HEK293 (cell line): ENCODE data around the gene VEZF1.

Source experiments
- BCL6B ChIP-seq: fragments of 450-650 bp; formaldehyde crosslinking; IDR thresholded peaks from 2 replicates; pipeline ENCODE4 v1.5.1; 2017; ENCODE audit warnings: missing biosample characterization, missing genetic modification characterization
- GLIS1 ChIP-seq: fragments of 450-650 bp; formaldehyde crosslinking; IDR thresholded peaks from 2 replicates; pipeline ENCODE4 v1.5.1; 2016; ENCODE audit warnings: missing biosample characterization, missing genetic modification characterization
- HOXD13 ChIP-seq: sonication (generic); formaldehyde crosslinking; IDR thresholded peaks from 2 replicates; pipeline ENCODE4 v1.8.0; 2022; ENCODE audit warnings: missing genetic modification reagents, borderline replicate concordance
- KLF1 ChIP-seq: fragments of 450-650 bp; formaldehyde crosslinking; IDR thresholded peaks from 2 replicates; pipeline ENCODE4 v1.5.1; 2016; ENCODE audit warnings: missing biosample characterization, missing genetic modification characterization
- KLF10 ChIP-seq: fragments of 450-650 bp; IDR thresholded peaks from 2 replicates; pipeline ENCODE4 v1.5.1; 2018; ENCODE audit warnings: missing biosample characterization, mild to moderate bottlenecking, missing genetic modification characterization
- KLF9 ChIP-seq: fragments of 450-650 bp; formaldehyde crosslinking; IDR thresholded peaks from 2 replicates; pipeline ENCODE4 v1.5.1; 2016; ENCODE audit warnings: missing biosample characterization, missing genetic modification characterization, low read depth
- PRDM10 ChIP-seq: fragments of 450-650 bp; formaldehyde crosslinking; IDR thresholded peaks from 2 replicates; pipeline ENCODE4 v1.5.1; 2016; ENCODE audit warnings: missing biosample characterization, missing genetic modification characterization
- PRDM4 ChIP-seq: fragments of 450-650 bp; formaldehyde crosslinking; IDR thresholded peaks from 2 replicates; pipeline ENCODE4 v1.5.1; 2017; ENCODE audit warnings: missing biosample characterization, missing genetic modification characterization
- RBAK ChIP-seq: fragments of 450-650 bp; formaldehyde crosslinking; IDR thresholded peaks from 2 replicates; pipeline ENCODE4 v1.5.1; 2016; ENCODE audit warnings: missing biosample characterization, missing genetic modification characterization
- TRIM28 ChIP-seq: IDR thresholded peaks from 2 replicates; pipeline ENCODE4 v1.6.1; 2011; ENCODE audit warnings: low read length, control low read depth, borderline replicate concordance
- WT1 ChIP-seq: fragments of 450-650 bp; formaldehyde crosslinking; IDR thresholded peaks from 2 replicates; pipeline ENCODE4 v1.5.1; 2016; ENCODE audit warnings: missing biosample characterization, missing genetic modification characterization
- ZBTB10 ChIP-seq: fragments of 450-650 bp; formaldehyde crosslinking; IDR thresholded peaks from 2 replicates; pipeline ENCODE4 v1.5.1; 2016; ENCODE audit warnings: missing biosample characterization, missing genetic modification characterization
- ZBTB7A ChIP-seq: fragments of 450-650 bp; formaldehyde crosslinking; IDR thresholded peaks from 2 replicates; pipeline ENCODE4 v1.5.1; 2016; ENCODE audit warnings: low read depth, missing biosample characterization, missing genetic modification characterization
- ZEB2 ChIP-seq: fragments of 450-650 bp; formaldehyde crosslinking; IDR thresholded peaks from 2 replicates; pipeline ENCODE4 v1.5.1; 2016; ENCODE audit warnings: missing biosample characterization, missing genetic modification characterization
- ZNF16 ChIP-seq: fragments of 450-650 bp; formaldehyde crosslinking; IDR thresholded peaks from 2 replicates; pipeline ENCODE4 v1.5.1; 2016; ENCODE audit warnings: low read depth, missing biosample characterization, missing genetic modification characterization
- ZNF221 ChIP-seq: fragments of 450-650 bp; formaldehyde crosslinking; IDR thresholded peaks from 2 replicates; pipeline ENCODE4 v1.5.1; 2017; ENCODE audit warnings: missing biosample characterization, missing genetic modification characterization, borderline replicate concordance
- ZNF366 ChIP-seq: fragments of 450-650 bp; formaldehyde crosslinking; conservative IDR thresholded peaks from 2 replicates; pipeline ENCODE4 v1.5.1; 2016; ENCODE audit warnings: missing biosample characterization, missing genetic modification characterization
- ZNF426 ChIP-seq: fragments of 450-650 bp; formaldehyde crosslinking; IDR thresholded peaks from 2 replicates; pipeline ENCODE4 v1.5.1; 2017; ENCODE audit warnings: missing biosample characterization, missing genetic modification characterization, mild to moderate bottlenecking, inconsistent platforms, moderate library complexity
- ZNF558 ChIP-seq: fragments of 450-650 bp; formaldehyde crosslinking; IDR thresholded peaks from 2 replicates; pipeline ENCODE4 v1.5.1; 2016; ENCODE audit warnings: missing biosample characterization, missing genetic modification characterization
- ZNF560 ChIP-seq: fragments of 450-650 bp; formaldehyde crosslinking; IDR thresholded peaks from 2 replicates; pipeline ENCODE4 v1.5.1; 2017; ENCODE audit warnings: missing biosample characterization, missing genetic modification characterization, borderline replicate concordance
- ZNF580 ChIP-seq: fragments of 450-650 bp; formaldehyde crosslinking; IDR thresholded peaks from 2 replicates; pipeline ENCODE4 v1.5.1; 2016; ENCODE audit warnings: missing biosample characterization, missing genetic modification characterization
- ZNF623 ChIP-seq: fragments of 450-650 bp; formaldehyde crosslinking; IDR thresholded peaks from 2 replicates; pipeline ENCODE4 v1.5.1; 2016; ENCODE audit warnings: missing biosample characterization, missing genetic modification characterization
- ZNF629 ChIP-seq: fragments of 450-650 bp; formaldehyde crosslinking; IDR thresholded peaks from 2 replicates; pipeline ENCODE4 v1.5.1; 2017; ENCODE audit warnings: missing biosample characterization, missing genetic modification characterization
- ZNF670 ChIP-seq: fragments of 450-650 bp; formaldehyde crosslinking; IDR thresholded peaks from 2 replicates; pipeline ENCODE4 v1.5.1; 2016; ENCODE audit warnings: missing biosample characterization, missing genetic modification characterization, low read depth
- ZNF76 ChIP-seq: fragments of 450-650 bp; formaldehyde crosslinking; IDR thresholded peaks from 2 replicates; pipeline ENCODE4; 2016; ENCODE audit warnings: low read depth, missing biosample characterization, missing genetic modification characterization, borderline replicate concordance
- ZNF785 ChIP-seq: fragments of 450-650 bp; formaldehyde crosslinking; IDR thresholded peaks from 2 replicates; pipeline ENCODE4 v1.5.1; 2016; ENCODE audit warnings: missing biosample characterization, missing genetic modification characterization
- ZNF843 ChIP-seq: fragments of 450-650 bp; formaldehyde crosslinking; IDR thresholded peaks from 2 replicates; pipeline ENCODE4 v1.5.1; 2016; ENCODE audit warnings: missing biosample characterization, missing genetic modification characterization
- ZSCAN4 ChIP-seq: fragments of 450-650 bp; formaldehyde crosslinking; IDR thresholded peaks from 2 replicates; pipeline ENCODE4 v1.5.1; 2017; ENCODE audit warnings: missing biosample characterization, missing genetic modification characterization

VEZF1 gene

GRCh38 chr17:58006924-58007780 lies 19.1 kb upstream of the VEZF1 start, which contains the start of gene SRSF1 (continued):
- TF ChIP-seq ZNF426 (tag by site-specific recombination), result no peak
- peak; percentile 76 for TF ChIP-seq ZNF843 (tag by site-specific recombination)
- TF ChIP-seq ZNF560 (tag by site-specific recombination), result no peak
- TF ChIP-seq KLF1 (tag by site-specific recombination), result no peak
- 0 out of 2 replicates have a peak, but pooled peaks have one; percentile 13 for TF ChIP-seq ZNF623 (tag by site-specific recombination)
- TF ChIP-seq KLF9, result peak; percentile 68; the same call in 1 of the 2 replicates
- peak; percentile 77 for TF ChIP-seq ZBTB10
- peak; percentile 37 for TF ChIP-seq WT1 (tag by site-specific recombination)
- no peak; the same call in 1 of the 2 replicates for TF ChIP-seq ZNF558
- TF ChIP-seq ZBTB7A (tag by site-specific recombination), result no peak; the same call in none of the 2 replicates
- TF ChIP-seq ZNF670 (tag by site-specific recombination), result no peak
- 0 out of 2 replicates have a peak, but pooled peaks have one; percentile 11 for TF ChIP-seq PRDM4 (tag by site-specific recombination)
- TF ChIP-seq ZSCAN4 (tag by site-specific recombination), result peak; percentile 29; the same call in 1 of the 2 replicates
- TF ChIP-seq ZNF629, result peak; percentile 90
- peak; percentile 44; the same call in 1 of the 2 replicates for TF ChIP-seq TRIM28
- TF ChIP-seq RBAK (tag by site-specific recombination), result no peak
- TF ChIP-seq ZNF16 (tag by site-specific recombination), result no peak
- no peak for TF ChIP-seq ZNF785 (tag by site-specific recombination)
- TF ChIP-seq GLIS1 (tag by site-specific recombination), result peak; percentile 96
- TF ChIP-seq BCL6B, result no peak
- TF ChIP-seq ZNF221 (tag by site-specific recombination), result no peak; the same call in 1 of the 2 replicates
- peak; percentile 72 for TF ChIP-seq KLF10
- TF ChIP-seq ZNF76 (tag by site-specific recombination), result peak; percentile 93
- TF ChIP-seq ZNF366, result peak; percentile 83
- TF ChIP-seq ZEB2 (tag by site-specific recombination), result peak; percentile 90
- TF ChIP-seq HOXD13 (CRISPR knock-in tag), result peak; percentile 89
- peak; percentile 94 for TF ChIP-seq ZNF580 (tag by site-specific recombination)
- peak; percentile 95 for TF ChIP-seq PRDM10
